ENCODE measurements around the gene SPRYD3.
A peak's percentile ranks its signal among the peaks of the same experiment; 100 is the strongest.
"Not testable (repeated sequence)": the region's sequence is repeated elsewhere in the genome, so short reads cannot be mapped to it uniquely, and the experiment has no call there.

The SPRYD3 gene

DNA sequence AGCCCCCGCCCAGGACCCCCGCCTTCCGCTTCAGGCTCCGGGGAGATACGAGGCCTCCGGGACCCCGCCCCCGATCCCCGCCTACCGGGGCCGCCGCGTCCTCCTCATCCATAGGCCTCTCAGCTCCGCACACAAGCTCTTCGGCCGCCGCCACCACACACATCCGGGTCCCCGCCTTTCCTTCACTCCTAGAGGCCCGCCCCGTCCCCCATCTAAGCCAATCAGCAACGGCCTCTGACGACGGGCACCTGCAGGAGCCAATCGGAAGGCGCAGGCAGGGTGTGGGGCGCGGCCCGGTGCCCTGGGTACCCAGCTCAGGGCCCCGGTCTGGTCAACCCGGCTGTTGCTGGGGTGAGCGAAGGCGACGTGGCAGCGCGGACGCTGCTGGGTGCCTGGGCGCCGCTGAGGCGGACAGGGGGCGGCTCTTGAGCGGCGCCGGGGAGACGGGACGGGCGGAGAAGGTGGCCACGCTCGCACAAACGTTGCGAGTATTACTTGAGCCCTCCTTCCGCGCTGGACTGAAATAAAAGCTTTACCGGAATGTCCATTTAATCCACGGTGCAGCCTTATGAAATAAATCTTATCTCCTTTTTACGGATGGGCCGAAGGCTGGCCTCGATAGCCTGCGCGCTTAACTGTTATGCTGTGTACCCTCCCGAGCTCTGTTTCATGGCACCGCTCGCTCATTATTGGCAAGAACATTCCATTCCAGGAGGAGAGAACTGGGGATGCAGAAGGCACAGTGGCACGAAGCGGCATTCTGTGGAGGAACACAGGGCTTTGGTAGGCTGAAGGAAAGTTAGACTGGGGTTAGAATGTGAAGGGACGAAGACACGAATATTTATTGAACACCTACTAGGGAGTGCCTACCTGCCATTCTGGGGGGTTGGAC is at the start of gene SPRYD3:
Gene SPRYD3, minus strand, starts transcription at position 165 of the 892 bp plus-strand sequence. Its CDS starts 57 bp downstream, at position 108.
- peak; percentile 93 to 96 for DNase-seq (ENCODE audit: low read depth in 1 of 2, low spot score in 1 of 2)

DNA sequence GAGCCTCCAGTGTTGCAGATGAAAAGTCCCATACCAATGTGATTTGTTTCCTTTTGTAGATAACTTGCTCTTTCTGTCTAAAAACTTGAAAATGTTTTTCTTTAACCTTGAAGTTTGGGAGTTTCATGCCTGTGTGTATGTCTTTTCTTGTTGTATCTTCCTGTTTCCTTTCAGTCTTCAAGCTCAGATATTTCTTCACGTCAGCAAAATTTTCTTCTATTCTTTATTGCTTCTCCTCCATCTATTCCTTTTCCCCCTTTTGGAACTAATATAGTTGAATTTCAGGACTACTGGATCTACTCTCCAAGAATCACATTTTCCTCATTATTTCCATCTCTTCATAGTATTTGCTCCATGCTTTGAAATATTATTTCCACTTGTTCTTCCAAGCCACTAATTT is 48.0 kb upstream of the SPRYD3 start:
- DNase-seq (ENCODE audit: low read depth in 1 of 2, low spot score in 1 of 2) = no peak

- DNase-seq (ENCODE audit: low read depth in 1 of 2, low spot score in 1 of 2) = no peak
Measured at GRCh38 chr12:53124352-53124723, 45.1 kb upstream of the SPRYD3 start.

GRCh38 chr12:53123578-53124351 is 44.6 kb upstream of the SPRYD3 start:
- DNase-seq (ENCODE audit: low read depth in 1 of 2, low spot score in 1 of 2) = no peak

GRCh38 chr12:53122961-53123468 is 43.8 kb upstream of the SPRYD3 start:
- DNase-seq (ENCODE audit: low read depth in 1 of 2, low spot score in 1 of 2) = no peak

DNA sequence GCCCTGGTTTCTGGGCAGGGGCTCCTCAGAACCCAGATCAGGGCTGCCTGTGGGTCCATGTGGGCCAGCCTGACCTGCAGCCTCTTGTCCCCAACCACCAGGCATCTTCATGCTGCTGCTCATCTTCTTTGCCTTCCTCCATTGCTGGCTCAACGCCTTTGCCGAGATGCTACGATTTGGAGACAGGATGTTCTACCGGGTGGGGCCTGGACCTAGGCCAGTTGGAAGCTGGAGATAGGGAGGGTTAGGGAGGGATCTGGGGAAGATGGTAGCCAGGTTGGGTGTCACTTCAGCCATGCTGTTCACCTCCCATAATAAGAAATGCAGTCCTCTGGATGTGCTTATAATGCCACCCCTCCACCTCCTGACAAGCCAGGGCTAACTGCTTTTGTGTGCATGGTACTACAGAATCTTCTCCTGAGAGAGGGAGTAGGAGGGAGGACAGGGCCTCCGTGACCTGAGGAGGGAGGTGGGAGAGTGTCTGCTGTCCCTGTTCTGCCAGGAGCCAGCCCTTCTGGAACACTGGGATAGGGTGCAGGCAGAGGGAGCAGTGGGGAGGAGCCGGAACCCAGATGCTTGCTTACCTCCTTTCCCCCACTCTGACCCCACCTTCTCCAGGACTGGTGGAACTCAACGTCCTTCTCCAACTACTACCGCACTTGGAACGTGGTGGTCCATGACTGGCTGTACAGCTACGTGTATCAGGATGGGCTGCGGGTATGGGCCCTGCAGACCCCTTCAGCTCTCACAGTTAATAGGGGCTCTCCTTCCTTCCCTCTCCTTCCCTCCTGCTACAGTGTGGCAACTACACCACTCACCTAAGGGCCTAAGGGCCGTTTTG is 41.7 kb upstream of the SPRYD3 start:
- DNase-seq (ENCODE audit: low read depth in 1 of 2, low spot score in 1 of 2) = no peak

DNA sequence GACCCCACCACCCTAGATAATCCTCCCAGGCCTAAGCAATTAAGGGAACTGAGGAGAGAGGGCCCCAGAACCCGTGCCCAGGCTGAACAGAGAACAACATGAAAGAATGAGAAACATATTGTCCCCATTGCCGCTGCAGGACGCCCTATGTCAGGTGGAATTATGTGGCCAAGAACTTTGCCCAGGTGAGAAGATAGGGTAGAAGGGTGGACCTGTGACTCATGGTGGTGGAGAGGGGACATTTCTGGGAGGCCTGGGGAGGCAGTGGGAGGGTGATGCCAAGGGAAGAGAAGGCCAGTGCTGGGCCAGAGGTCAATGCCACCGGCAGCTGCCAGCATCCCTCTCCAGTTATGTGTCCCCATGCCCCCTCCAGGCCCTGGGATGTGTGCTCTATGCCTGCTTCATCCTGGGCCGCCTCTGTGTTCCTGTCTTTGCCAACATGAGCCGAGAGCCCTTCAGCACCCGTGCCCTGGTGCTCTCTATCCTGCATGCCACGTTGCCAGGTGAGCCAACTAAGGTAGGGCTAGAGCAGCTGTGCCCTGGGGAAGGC is 39.6 kb upstream of the SPRYD3 start:
- no peak for DNase-seq (ENCODE audit: low read depth in 1 of 2, low spot score in 1 of 2)

DNA sequence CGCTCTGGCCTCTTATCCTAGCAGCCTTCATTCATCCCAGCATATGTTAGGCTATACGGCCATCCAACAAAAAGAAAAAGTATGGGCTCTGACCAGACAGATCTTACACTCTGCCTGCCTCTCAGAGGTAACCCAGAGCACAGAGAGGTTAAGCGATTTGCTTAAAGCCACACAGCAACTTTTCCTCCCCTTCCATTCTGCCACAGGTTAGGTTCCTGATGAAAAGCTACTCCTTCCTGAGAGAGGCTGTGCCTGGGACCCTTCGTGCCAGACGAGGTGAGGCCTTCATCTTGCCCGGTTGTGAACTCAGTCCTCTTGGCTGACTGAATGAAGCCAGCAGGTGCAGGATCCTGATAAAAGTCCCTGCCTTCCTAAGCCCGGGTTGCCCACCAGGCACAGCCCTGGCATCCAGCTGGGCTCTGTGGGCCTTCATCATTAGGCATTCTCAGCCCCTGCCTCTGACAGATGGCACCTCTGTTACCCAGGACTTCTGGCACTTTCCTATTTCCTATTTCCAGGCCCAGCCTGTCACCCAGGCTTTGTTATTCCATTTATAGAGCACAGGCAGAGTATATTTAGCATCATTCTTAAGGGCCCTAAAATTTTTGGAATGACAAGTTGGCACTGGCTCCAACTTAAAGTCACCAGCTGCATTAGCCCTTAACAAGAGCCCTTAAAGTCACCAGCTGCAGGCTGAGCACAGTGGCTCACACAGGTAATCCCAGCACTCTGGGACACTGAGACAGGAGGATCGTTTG is 36.9 kb upstream of the SPRYD3 start:
- no peak for DNase-seq (ENCODE audit: low read depth in 1 of 2, low spot score in 1 of 2)

DNA sequence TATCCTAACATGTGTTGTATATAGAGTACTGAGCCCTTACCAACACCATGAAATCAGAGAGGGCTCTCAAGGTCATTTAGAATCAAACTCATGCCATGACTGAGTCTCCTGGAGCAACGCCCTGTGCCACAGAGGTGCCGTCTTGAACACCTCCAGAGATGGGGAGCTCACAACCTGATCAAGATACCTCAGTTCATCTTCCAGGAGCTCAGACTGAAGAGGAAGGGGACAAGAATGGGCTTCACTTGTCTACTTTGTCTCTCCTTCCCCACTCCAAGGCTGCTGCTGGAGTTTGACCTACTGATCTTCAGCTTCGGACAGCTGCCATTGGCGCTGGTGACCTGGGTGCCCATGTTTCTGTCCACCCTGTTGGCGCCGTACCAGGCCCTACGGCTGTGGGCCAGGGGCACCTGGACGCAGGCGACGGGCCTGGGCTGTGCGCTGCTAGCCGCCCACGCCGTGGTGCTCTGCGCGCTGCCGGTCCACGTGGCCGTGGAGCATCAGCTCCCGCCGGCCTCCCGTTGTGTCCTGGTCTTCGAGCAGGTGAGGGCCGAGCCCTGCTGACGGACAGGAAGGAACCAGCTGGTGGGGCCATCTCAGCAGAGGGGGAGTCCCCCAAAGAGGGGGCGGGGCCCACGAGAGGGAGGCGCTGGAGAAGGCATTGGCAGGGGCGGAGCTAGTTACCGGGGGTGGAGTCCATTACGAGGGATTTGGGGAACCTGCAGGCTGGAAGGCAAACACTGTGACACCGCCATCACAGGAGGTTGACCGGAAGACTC is 36.1 kb upstream of the SPRYD3 start:
- DNase-seq (ENCODE audit: low read depth in 1 of 2, low spot score in 1 of 2) = no peak

DNA sequence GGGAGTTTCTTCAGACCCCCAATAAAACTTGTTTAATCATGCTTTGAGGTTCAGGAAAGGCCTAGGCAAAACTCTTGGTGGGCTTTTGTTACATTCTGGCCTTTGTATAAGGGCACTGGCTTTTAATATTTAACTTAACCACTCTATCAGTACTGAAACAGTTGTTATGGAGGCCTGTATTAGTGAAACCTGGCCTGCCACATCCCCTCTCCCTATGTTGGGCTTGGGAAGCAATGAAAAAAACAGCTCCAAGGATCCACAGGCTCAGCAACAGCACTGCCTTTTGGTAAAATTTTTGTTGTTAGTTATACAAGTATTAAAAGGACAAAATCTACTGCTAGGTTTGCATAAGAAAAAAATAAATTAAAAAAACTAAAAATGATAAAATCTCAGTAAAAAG is 34.8 kb upstream of the SPRYD3 start:
- DNase-seq (ENCODE audit: low read depth in 1 of 2, low spot score in 1 of 2) = no peak

DNA sequence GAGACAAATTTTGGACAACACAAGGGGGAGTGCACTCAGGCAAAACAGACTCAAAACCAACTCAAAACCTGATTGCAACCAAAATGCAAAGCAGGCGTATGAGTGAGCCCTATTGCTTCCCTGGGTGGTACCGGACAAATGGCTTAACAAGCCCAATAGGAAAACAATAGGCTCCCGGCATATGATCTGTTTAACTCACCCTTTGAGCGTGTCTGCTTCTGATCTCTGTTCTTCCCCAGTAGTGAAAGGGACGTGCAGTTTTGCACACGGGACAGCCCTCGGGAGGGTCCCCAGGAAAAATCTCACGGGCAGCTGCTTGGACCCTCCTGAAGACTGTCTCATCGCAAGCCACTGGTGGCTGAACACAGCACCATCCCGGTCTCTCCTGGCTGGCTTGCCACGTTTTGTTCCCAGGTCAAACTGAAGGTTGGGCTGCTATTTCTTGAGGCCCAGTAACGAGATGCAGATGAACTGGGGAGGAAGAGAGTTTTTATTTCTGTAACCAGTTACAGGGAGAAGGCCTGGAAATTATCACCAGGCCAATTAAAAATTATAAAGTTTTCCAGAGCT is 34.0 kb upstream of the SPRYD3 start:
- DNase-seq (ENCODE audit: low read depth in 1 of 2, low spot score in 1 of 2) = no peak

- DNase-seq (ENCODE audit: low read depth in 1 of 2, low spot score in 1 of 2) = not testable (repeated sequence)
Measured at GRCh38 chr12:53112431-53112830, 33.2 kb upstream of the SPRYD3 start.

DNA sequence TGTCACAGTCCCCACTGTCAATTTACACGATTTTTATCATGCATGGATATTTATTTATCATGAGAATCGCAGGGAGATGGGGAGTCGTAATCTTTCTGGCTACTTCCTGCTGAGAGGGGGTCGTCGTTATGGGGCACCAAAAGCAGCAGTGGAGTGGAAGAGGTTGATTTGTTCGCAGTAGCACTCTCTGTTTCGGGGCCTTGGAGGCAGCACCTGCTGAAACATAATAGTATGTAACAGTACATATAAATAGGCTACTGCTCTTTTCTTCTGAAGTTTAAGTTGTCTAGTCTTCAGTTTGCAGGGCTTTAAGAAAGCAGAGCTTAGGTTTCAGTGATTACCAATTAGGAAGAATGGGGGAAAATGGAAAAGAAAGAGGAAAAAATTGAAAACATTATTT is 27.9 kb upstream of the SPRYD3 start:
- DNase-seq (ENCODE audit: low read depth in 1 of 2, low spot score in 1 of 2) = no peak

GRCh38 chr12:53105712-53106439 is 26.7 kb upstream of the SPRYD3 start:
- no peak for DNase-seq (ENCODE audit: low read depth in 1 of 2, low spot score in 1 of 2)

GRCh38 chr12:53105256-53105655 is 26.1 kb upstream of the SPRYD3 start:
- no peak for DNase-seq (ENCODE audit: low read depth in 1 of 2, low spot score in 1 of 2)

DNA sequence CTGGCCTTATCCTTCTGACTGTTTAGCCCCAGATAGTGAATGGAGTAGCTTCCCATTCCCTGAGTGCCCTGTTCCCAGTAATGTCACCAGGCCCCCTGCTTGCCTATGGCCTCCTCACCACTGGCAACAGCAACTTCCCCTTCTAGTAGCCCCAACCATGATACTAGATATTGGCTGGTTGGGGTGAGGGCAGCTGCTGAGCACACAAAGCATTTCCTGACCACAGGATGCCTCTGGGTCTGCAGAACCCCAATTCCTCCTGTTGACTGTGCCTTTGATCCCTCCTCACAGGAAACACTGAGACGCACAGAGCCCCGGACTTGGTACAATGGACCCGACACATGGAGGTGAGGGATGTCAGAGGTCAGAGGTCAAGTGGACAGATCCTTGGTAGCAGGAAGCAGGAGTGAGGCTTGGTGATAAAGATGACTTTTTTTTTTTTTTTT is 24.7 kb upstream of the SPRYD3 start:
- no peak for DNase-seq (ENCODE audit: low read depth in 1 of 2, low spot score in 1 of 2)

DNA sequence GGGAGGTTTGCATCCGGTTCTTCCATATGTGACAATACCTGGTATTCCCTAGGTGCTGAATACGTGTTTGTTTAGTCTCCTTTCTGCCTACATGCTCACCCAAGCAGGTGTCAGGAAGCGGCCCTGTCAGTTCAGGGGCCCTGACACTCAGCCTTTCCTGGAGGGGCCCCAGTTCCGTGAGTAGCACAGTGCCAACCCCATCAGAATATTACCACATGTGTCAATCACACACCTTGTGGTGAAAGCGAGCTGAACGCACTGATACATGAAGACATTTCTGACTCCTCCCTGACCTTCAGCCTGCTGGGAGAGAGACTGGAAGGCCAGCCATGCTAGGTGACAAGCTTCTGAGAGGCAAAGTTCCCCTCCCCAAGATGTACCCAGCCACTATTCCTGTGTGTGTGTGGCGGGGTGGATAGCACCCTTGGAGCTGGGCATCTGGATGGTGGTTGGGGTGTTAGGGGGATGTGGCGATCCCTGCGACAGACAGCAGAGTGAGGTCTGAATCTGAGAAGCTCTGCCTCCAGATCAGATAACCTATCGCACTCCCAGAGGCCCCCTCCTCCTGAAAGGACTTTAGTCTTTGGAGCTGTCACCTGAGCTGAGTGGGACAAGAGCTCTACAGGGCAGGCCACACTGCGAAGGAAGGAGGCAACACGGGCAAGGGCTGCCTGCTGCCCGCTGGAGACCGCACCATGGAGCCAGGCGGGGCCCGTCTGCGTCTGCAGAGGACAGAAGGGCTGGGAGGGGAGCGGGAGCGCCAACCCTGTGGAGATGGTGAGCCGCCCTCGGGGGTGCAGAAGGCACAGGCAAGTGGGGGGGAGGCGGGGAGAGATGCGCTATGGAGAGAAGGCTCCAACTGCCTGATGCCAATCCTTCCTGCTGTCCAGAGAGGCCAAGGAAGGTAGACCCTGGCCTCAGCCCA is 24.0 kb upstream of the SPRYD3 start, which contains the start of gene SOAT2:
Gene SOAT2, plus strand, starts transcription at position 604 of the 925 bp plus-strand sequence. Its CDS starts 92 bp downstream, at position 696.
- no peak for DNase-seq (ENCODE audit: low read depth in 1 of 2, low spot score in 1 of 2)

Data from stimulated activated CD4-positive, alpha-beta T cell treated with anti-CD3 and anti-CD28 coated beads, Interleukin-15, amount 100 ng/mL, for 1 hour (primary cell).